ENCODE data around the gene ISYNA1. TPM values are rescaled to one million over a fixed set of nuclear protein-coding genes. Genes with fewer than 3 reads are reported as not detected.

The ISYNA1 gene
- total and polyA plus RNA-seq, 2 of the 8 experiments (the other 6 are each of a cell fraction or from before 2014, with no cell fraction given): 207 to 264 TPM

- H2BK20ac ChIP-seq (ENCODE audit: low read length): no peak overlapping the region
- no peak for FAIRE-seq
- H3K18ac ChIP-seq (ENCODE audit: extremely low read depth, low read length): no peak overlapping the region
- H3K4me1 ChIP-seq (replicated peaks in 1 of 4; ENCODE audit: control insufficient read depth in 3 of 4, insufficient read depth in 4 of 4, low read length in 3 of 4): no peaks in the 10 kb centered on the region; a peak in 3 of 7 replicates
- H2BK5ac ChIP-seq (ENCODE audit: low read depth, low read length): no peak overlapping the region
- TF ChIP-seq CTCF (IDR thresholded peaks at IDR 0.05; ENCODE audit: control extremely low read depth in 1 of 3, insufficient read depth in 1 of 3, low read depth in 1 of 3, low read length in 3 of 3) (peak; percentile 93 to 98 (median 95)), YY1 (IDR thresholded peaks at IDR 0.05; ENCODE audit: low read depth, low read length) (peak; percentile 34; the same call in 1 of the 2 replicates), NANOG (IDR thresholded peaks at IDR 0.05; ENCODE audit: insufficient read depth, low read depth, low read length, poor library complexity, severe bottlenecking) (peak; percentile 65), CBX8 (IDR thresholded peaks at IDR 0.05; ENCODE audit: borderline replicate concordance, low read depth, low read length) (no peak), BACH1 (IDR thresholded peaks at IDR 0.05; ENCODE audit: low read length) (no peak), RAD21 (IDR thresholded peaks at IDR 0.05 in 1 of 2, conservative IDR thresholded peaks at IDR 0.05 in 1 of 2; ENCODE audit: low read depth in 2 of 2, low read length in 2 of 2) (peak; percentile 83 to 88), JUN (IDR thresholded peaks at IDR 0.05; ENCODE audit: low read depth, low read length) (no peak), TCF12 (IDR thresholded peaks at IDR 0.05; ENCODE audit: low read depth, low read length) (no peak)
- no peak overlapping the region for H2AFZ ChIP-seq (ENCODE audit: low read length)
- ChIA-PET POLR2A (ENCODE audit: partially characterized antibody) (interaction anchor here (0.6 to 1.5 kb wide), 7 partner anchors 10 to 381 kb away, joined by 3 to 6 read pairs (median 3); partner anchors contain the start of gene UPF1), CTCF (ENCODE audit: partially characterized antibody) (interaction anchor here (0.5 to 13.5 kb wide), 47 partner anchors 11 to 452 kb away, joined by 3 to 143 read pairs (median 4); partner anchors contain the start of genes CERS1, COMP, REX1BD and SSBP4)
- no peak overlapping the region for H2BK15ac ChIP-seq (ENCODE audit: low read length)
- no peak overlapping the region for H3K56ac ChIP-seq (replicated peaks; ENCODE audit: insufficient read length, low read depth, low read length)
- H3K27ac ChIP-seq (ENCODE audit: low read depth, low read length): no peak overlapping the region
- no peak overlapping the region for H4K91ac ChIP-seq (replicated peaks; ENCODE audit: insufficient read length, low read length)
- no peaks in the 10 kb centered on the region for H3K79me1 ChIP-seq (ENCODE audit: low read depth, low read length)
- H3K4ac ChIP-seq (replicated peaks; ENCODE audit: insufficient read length, low read depth, low read length): no peak overlapping the region
- no peaks in the 10 kb centered on the region for H3K23me2 ChIP-seq (ENCODE audit: low read depth, low read length)
- no peaks in the 10 kb centered on the region for H3K9me3 ChIP-seq (ENCODE audit: insufficient read depth in 2 of 2, low read depth in 1 of 2, low read length in 1 of 2)
- peaks cover 0 to 10% (median 2%) of the 10 kb centered on the region in 4 experiments; a peak in 2 of 8 replicates for H3K36me3 ChIP-seq (ENCODE audit: control insufficient read depth in 2 of 4, insufficient read depth in 4 of 4, low read length in 3 of 4)
- no peaks in the 10 kb centered on the region for H3K79me2 ChIP-seq (ENCODE audit: control insufficient read depth in 1 of 2, insufficient read depth in 2 of 2, low read length in 2 of 2)
- H2BK120ac ChIP-seq (replicated peaks; ENCODE audit: low read depth, low read length): no peak overlapping the region
- no peak overlapping the region for H3K4me2 ChIP-seq (ENCODE audit: insufficient read depth in 1 of 2, low read depth in 2 of 2, low read length in 2 of 2)
- 57% methylated on average over 26 of the region's 26 CpGs; no CpG with 5 or more reads in 1 of the 2 experiments for WGBS, 2 experiments (ENCODE audit: extremely low coverage in 1 of 2, insufficient coverage in 1 of 2, insufficient read length in 1 of 2, insufficient replicate concordance in 2 of 2, low coverage in 1 of 2, low lambda C conversion rate in 2 of 2, missing lambda C conversion rate in 1 of 2)
- no peak overlapping the region for H3K9ac ChIP-seq (replicated peaks in 1 of 4; ENCODE audit: extremely low read depth in 1 of 4, low read depth in 3 of 4, low read length in 3 of 4)
- H4K8ac ChIP-seq (ENCODE audit: extremely low read depth, insufficient read depth, low read length): peak overlapping the region; percentile 84
- no peak overlapping the region for H3K4me3 ChIP-seq (ENCODE audit: extremely low read depth in 1 of 4, insufficient read depth in 2 of 4, low read depth in 3 of 4, low read length in 4 of 4)
- peak in 1 of 2 experiments; percentile 100 for DNase-seq (ENCODE audit: low read depth in 1 of 2, low spot score in 2 of 2)
- no peak overlapping the region for H2AK5ac ChIP-seq (ENCODE audit: low read depth, low read length)
- no peak overlapping the region for H3K14ac ChIP-seq (ENCODE audit: insufficient read length)
- H4K20me1 ChIP-seq (replicated peaks in 1 of 2; ENCODE audit: control insufficient read depth in 1 of 2, insufficient read depth in 2 of 2, low read length in 2 of 2): peaks cover 0 to 3% of the 10 kb centered on the region in 2 experiments
- H3K27me3 ChIP-seq (replicated peaks in 1 of 4; ENCODE audit: control insufficient read depth in 3 of 4, extremely low read depth in 1 of 4, insufficient read depth in 3 of 4, low read length in 3 of 4): no peaks in the 10 kb centered on the region
- H3K23ac ChIP-seq (ENCODE audit: insufficient read length): no peak overlapping the region
- no peak overlapping the region for H4K5ac ChIP-seq (ENCODE audit: insufficient read length, low read depth, low read length)
- peak overlapping the region; percentile 50; the same call in 1 of the 2 replicates for H2BK12ac ChIP-seq (ENCODE audit: low read depth, low read length)
Measured at GRCh38 chr19:18450931-18451836, 13.3 kb upstream of the ISYNA1 start.
